ENCODE data around the gene RXFP2. TPM values are rescaled to one million over a fixed set of nuclear protein-coding genes. Genes with fewer than 3 reads are reported as not detected.

RXFP2 gene
- total RNA-seq, 4 donors from 2014 or later = 1.0 to 2.2 TPM; not detected in 2

- 57 to 58% methylated on average over 4 of the region's 4 CpGs for WGBS, 2 donors
- no peaks in the 10 kb centered on the region for H3K27me3 ChIP-seq
Measured at GRCh38 chr13:31781064-31781463, 41.7 kb downstream of the RXFP2 start.

GRCh38 chr13:31786011-31786410 lies 46.7 kb downstream of the RXFP2 start:
- no peaks in the 10 kb centered on the region for H3K36me3 ChIP-seq
- DNase-seq (ENCODE audit: low spot score in 2 of 2) = peak in 1 of 2 donors; percentile 36
- no peaks in the 10 kb centered on the region for H3K27me3 ChIP-seq
- no peaks in the 10 kb centered on the region for H3K4me1 ChIP-seq
- no peaks in the 10 kb centered on the region for H3K9me3 ChIP-seq
- H3K27ac ChIP-seq = peak overlapping the region in 1 of 4 donors; percentile 21
- WGBS, 2 donors = 70 to 78% methylated on average over 7 of the region's 7 CpGs
- peak overlapping the region in 1 of 4 donors; percentile 1 for H3K4me3 ChIP-seq
- TF ChIP-seq CTCF (IDR thresholded peaks at IDR 0.05) = no peak
- TF ChIP-seq EP300 (IDR thresholded peaks at IDR 0.05) = peak in 1 of 2 donors; percentile 40

More at GRCh38 chr13:31781064-31781463, 41.7 kb downstream of the RXFP2 start:
- no peak overlapping the region for H3K4me3 ChIP-seq
- H3K9me3 ChIP-seq = no peaks in the 10 kb centered on the region
- H3K36me3 ChIP-seq = no peaks in the 10 kb centered on the region
- no peak overlapping the region for H3K27ac ChIP-seq
- TF ChIP-seq CTCF (IDR thresholded peaks at IDR 0.05) = no peak
- TF ChIP-seq POLR2A (IDR thresholded peaks at IDR 0.05) = no peak
- no peak for TF ChIP-seq EP300 (IDR thresholded peaks at IDR 0.05)
- no peak for DNase-seq (ENCODE audit: low spot score in 2 of 2)
- H3K4me1 ChIP-seq = no peaks in the 10 kb centered on the region

DNA sequence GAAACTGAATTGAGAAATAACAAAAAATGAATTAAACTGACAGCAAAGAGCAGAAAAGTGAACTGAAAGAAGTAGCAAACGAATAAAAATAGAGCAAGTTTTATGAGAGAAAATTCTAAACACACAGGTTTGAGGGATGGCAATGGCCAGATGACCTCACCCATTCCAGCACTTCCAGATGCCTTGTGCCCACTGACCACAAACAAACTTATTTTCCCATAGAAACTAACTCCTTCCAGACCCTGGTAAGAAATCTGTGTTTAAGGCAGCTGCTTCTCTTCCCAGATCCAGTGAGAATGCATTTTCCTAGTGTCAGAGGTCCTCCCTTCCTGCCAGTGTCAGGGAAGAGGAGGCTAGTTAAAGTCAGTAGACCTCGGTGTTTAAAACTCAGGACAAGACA lies 51.7 kb downstream of the RXFP2 start:
- Histone ChIP-seq H3K36me3 (no peaks in the 10 kb centered on the region), H3K9me3 (no peaks in the 10 kb centered on the region), H3K27me3 (no peaks in the 10 kb centered on the region), H3K4me1 (no peaks in the 10 kb centered on the region), H3K27ac (no peak overlapping the region), H3K4me3 (no peak overlapping the region)
- TF ChIP-seq POLR2A (IDR thresholded peaks at IDR 0.05) = no peak
- TF ChIP-seq EP300 (IDR thresholded peaks at IDR 0.05) = no peak
- no peak for DNase-seq (ENCODE audit: low spot score in 2 of 2)
- 64 to 69% methylated on average over 2 of the region's 2 CpGs for WGBS, 2 donors

GRCh38 chr13:31793246-31793645 lies 53.9 kb downstream of the RXFP2 start:
- Histone ChIP-seq H3K4me3 (no peak overlapping the region), H3K27me3 (no peaks in the 10 kb centered on the region), H3K4me1 (no peaks in the 10 kb centered on the region), H3K9me3 (no peaks in the 10 kb centered on the region), H3K36me3 (no peaks in the 10 kb centered on the region), H3K27ac (peak overlapping the region in 1 of 4 donors; percentile 62)
- TF ChIP-seq EP300 (IDR thresholded peaks at IDR 0.05) = no peak
- TF ChIP-seq POLR2A (IDR thresholded peaks at IDR 0.05) = no peak
- no peak for TF ChIP-seq CTCF (IDR thresholded peaks at IDR 0.05)
- no peak for DNase-seq (ENCODE audit: low spot score in 2 of 2)

GRCh38 chr13:31794452-31794851 lies 55.1 kb downstream of the RXFP2 start:
- H3K9me3 ChIP-seq = no peaks in the 10 kb centered on the region
- no peaks in the 10 kb centered on the region for H3K27me3 ChIP-seq
- 77 to 80% methylated on average over 3 of the region's 3 CpGs for WGBS, 2 donors
- no peaks in the 10 kb centered on the region for H3K4me1 ChIP-seq
- TF ChIP-seq EP300 (IDR thresholded peaks at IDR 0.05) = peak in 1 of 2 donors; percentile 62
- TF ChIP-seq POLR2A (IDR thresholded peaks at IDR 0.05) = no peak
- TF ChIP-seq CTCF (IDR thresholded peaks at IDR 0.05) = no peak
- peak overlapping the region in 1 of 4 donors; percentile 62 for H3K27ac ChIP-seq
- H3K4me3 ChIP-seq = no peak overlapping the region
- peak in 1 of 2 donors; percentile 46 for DNase-seq (ENCODE audit: low spot score in 2 of 2)
- no peaks in the 10 kb centered on the region for H3K36me3 ChIP-seq
